ENCODE measurements around the gene KRTAP26-1. TPM values are rescaled to one million over a fixed set of nuclear protein-coding genes. Genes with fewer than 3 reads are reported as not detected.
A peak's percentile ranks its signal among the peaks of the same experiment; 100 is the strongest.

The KRTAP26-1 gene
- total RNA-seq, result not detected
- not detected for polyA plus RNA-seq
- long read RNA-seq, donor 1, result 0 reads
- long read RNA-seq, donor 2, result 0 reads
- long read RNA-seq, donor 3, result 0 reads
- long read RNA-seq, donor 4, result 0 reads

GRCh38 chr21:30320215-30320614 is at the start of gene KRTAP26-1:
Gene KRTAP26-1 (minus strand): TSS chr21:30320315. CDS start chr21:30320035, 280 bp downstream.
- Histone ChIP-seq H3K9me3 (ENCODE audit: control insufficient read depth, low read length) (no peaks in the 10 kb centered on the region), H3K4me3 (ENCODE audit: low read length) (no peak within 1 kb of the TSS), H3K27ac (ENCODE audit: low read length) (no peak within 1 kb of the TSS), H3K27me3 (ENCODE audit: control insufficient read depth, insufficient read depth) (no peaks in the 10 kb centered on the region), H3K4me1 (ENCODE audit: control insufficient read depth, insufficient read depth, low read length) (no peaks in the 10 kb centered on the region)
- no peak for DNase-seq
- no peak for ATAC-seq
- intact Hi-C loops (cut with DNase I), result no loop called here
- WGBS, result 85% methylated on average over 2 of the region's 2 CpGs

- no peak overlapping the region for H3K27ac ChIP-seq (ENCODE audit: low read length)
- no peak overlapping the region for H3K4me3 ChIP-seq (ENCODE audit: low read length)
- DNase-seq (no peak), ATAC-seq (no peak)
- 49% methylated on average over 3 of the region's 3 CpGs for WGBS
- H3K9me3 ChIP-seq (ENCODE audit: control insufficient read depth, low read length), result no peaks in the 10 kb centered on the region
- no peaks in the 10 kb centered on the region for H3K4me1 ChIP-seq (ENCODE audit: control insufficient read depth, insufficient read depth, low read length)
- H3K27me3 ChIP-seq (ENCODE audit: control insufficient read depth, insufficient read depth), result no peaks in the 10 kb centered on the region
- intact Hi-C loops (cut with DNase I), result loop anchor here in 1 of 4 donors (5.0 kb wide), 1 partner anchor 66 kb away; no protein-coding TSS in a partner anchor
Observed at GRCh38 chr21:30355906-30356305, 35.8 kb upstream of the KRTAP26-1 start.

- WGBS, result 71% methylated on average over 1 of the region's 1 CpG
- H3K27ac ChIP-seq (ENCODE audit: low read length), result no peak overlapping the region
- no peaks in the 10 kb centered on the region for H3K9me3 ChIP-seq (ENCODE audit: control insufficient read depth, low read length)
- ATAC-seq (no peak), DNase-seq (no peak)
- intact Hi-C loops (cut with DNase I), result loop anchor here in 1 of 4 donors (5.0 kb wide), 1 partner anchor 68 kb away; no protein-coding TSS in a partner anchor
- H3K27me3 ChIP-seq (ENCODE audit: control insufficient read depth, insufficient read depth), result no peaks in the 10 kb centered on the region
- H3K4me1 ChIP-seq (ENCODE audit: control insufficient read depth, insufficient read depth, low read length), result no peaks in the 10 kb centered on the region
- H3K4me3 ChIP-seq (ENCODE audit: low read length), result no peak overlapping the region
Observed at GRCh38 chr21:30354308-30355005, 34.3 kb upstream of the KRTAP26-1 start.

GRCh38 chr21:30351534-30351933 is 31.4 kb upstream of the KRTAP26-1 start:
- intact Hi-C loops (cut with DNase I), result no loop called here
- no peaks in the 10 kb centered on the region for H3K27me3 ChIP-seq (ENCODE audit: control insufficient read depth, insufficient read depth)

GRCh38 chr21:30349572-30349971 is 29.5 kb upstream of the KRTAP26-1 start:
- 29% methylated on average over 3 of the region's 3 CpGs for WGBS
- Histone ChIP-seq H3K27me3 (ENCODE audit: control insufficient read depth, insufficient read depth) (no peaks in the 10 kb centered on the region), H3K4me1 (ENCODE audit: control insufficient read depth, insufficient read depth, low read length) (no peaks in the 10 kb centered on the region), H3K4me3 (ENCODE audit: low read length) (no peak overlapping the region), H3K27ac (ENCODE audit: low read length) (no peak overlapping the region), H3K9me3 (ENCODE audit: control insufficient read depth, low read length) (no peaks in the 10 kb centered on the region)
- intact Hi-C loops (cut with DNase I), result loop anchor here in 3 of 4 donors (10.0 kb wide), 3 partner anchors 85 to 735 kb away; partner anchors contain the start of gene KRTAP13-4 (in 1 of the 3)
- ATAC-seq (no peak), DNase-seq (no peak)

More at GRCh38 chr21:30351534-30351933, 31.4 kb upstream of the KRTAP26-1 start:
- ATAC-seq (no peak), DNase-seq (no peak)
- no peak overlapping the region for H3K4me3 ChIP-seq (ENCODE audit: low read length)
- no peak overlapping the region for H3K27ac ChIP-seq (ENCODE audit: low read length)
- 94% methylated on average over 1 of the region's 1 CpG for WGBS
- H3K9me3 ChIP-seq (ENCODE audit: control insufficient read depth, low read length), result no peaks in the 10 kb centered on the region
- no peaks in the 10 kb centered on the region for H3K4me1 ChIP-seq (ENCODE audit: control insufficient read depth, insufficient read depth, low read length)

GRCh38 chr21:30348506-30348905 is 28.4 kb upstream of the KRTAP26-1 start, which contains the start of gene KRTAP23-1:
Gene KRTAP23-1 (minus strand): TSS chr21:30348606. CDS start chr21:30348606, 0 bp downstream.
- no peak within 1 kb of the TSS for H3K4me3 ChIP-seq (ENCODE audit: low read length)
- WGBS, result 89% methylated on average over 4 of the region's 4 CpGs
- intact Hi-C loops (cut with DNase I), result loop anchor here in 3 of 4 donors (10.0 kb wide), 3 partner anchors 86 to 736 kb away; partner anchors contain the start of gene KRTAP13-4 (in 1 of the 3)
- H3K4me1 ChIP-seq (ENCODE audit: control insufficient read depth, insufficient read depth, low read length), result no peaks in the 10 kb centered on the region
- ATAC-seq, result no peak
- no peak within 1 kb of the TSS for H3K27ac ChIP-seq (ENCODE audit: low read length)
- H3K27me3 ChIP-seq (ENCODE audit: control insufficient read depth, insufficient read depth), result no peaks in the 10 kb centered on the region
- DNase-seq, result no peak
- H3K9me3 ChIP-seq (ENCODE audit: control insufficient read depth, low read length), result no peaks in the 10 kb centered on the region

- WGBS, result 75% methylated on average over 2 of the region's 2 CpGs
Observed at GRCh38 chr21:30345014-30345413, 24.9 kb upstream of the KRTAP26-1 start.

GRCh38 chr21:30340714-30341573 is 20.8 kb upstream of the KRTAP26-1 start:
- WGBS, result 89% methylated on average over 2 of the region's 2 CpGs
- intact Hi-C loops (cut with DNase I), result loop anchor here in 3 of 4 donors (10.0 kb wide), 3 partner anchors 94 to 744 kb away; partner anchors contain the start of gene KRTAP13-4 (in 1 of the 3)
- H3K27ac ChIP-seq (ENCODE audit: low read length), result no peak overlapping the region
- DNase-seq (peak in 1 of 3 donors; percentile 64), ATAC-seq (no peak)
- no peaks in the 10 kb centered on the region for H3K9me3 ChIP-seq (ENCODE audit: control insufficient read depth, low read length)
- no peak overlapping the region for H3K4me3 ChIP-seq (ENCODE audit: low read length)
- H3K27me3 ChIP-seq (ENCODE audit: control insufficient read depth, insufficient read depth), result no peaks in the 10 kb centered on the region
- H3K4me1 ChIP-seq (ENCODE audit: control insufficient read depth, insufficient read depth, low read length), result no peaks in the 10 kb centered on the region

More at GRCh38 chr21:30345014-30345413, 24.9 kb upstream of the KRTAP26-1 start:
- Histone ChIP-seq H3K4me1 (ENCODE audit: control insufficient read depth, insufficient read depth, low read length) (no peaks in the 10 kb centered on the region), H3K4me3 (ENCODE audit: low read length) (no peak overlapping the region), H3K27me3 (ENCODE audit: control insufficient read depth, insufficient read depth) (no peaks in the 10 kb centered on the region), H3K9me3 (ENCODE audit: control insufficient read depth, low read length) (no peaks in the 10 kb centered on the region), H3K27ac (ENCODE audit: low read length) (no peak overlapping the region)
- intact Hi-C loops (cut with DNase I), result loop anchor here in 3 of 4 donors (10.0 kb wide), 3 partner anchors 90 to 740 kb away; partner anchors contain the start of gene KRTAP13-4 (in 1 of the 3)
- ATAC-seq, result no peak
- no peak for DNase-seq

GRCh38 chr21:30338717-30339116 is 18.6 kb upstream of the KRTAP26-1 start:
- H3K4me3 ChIP-seq (ENCODE audit: low read length), result no peak overlapping the region
- WGBS, result 92% methylated on average over 4 of the region's 4 CpGs
- no peaks in the 10 kb centered on the region for H3K27me3 ChIP-seq (ENCODE audit: control insufficient read depth, insufficient read depth)
- intact Hi-C loops (cut with DNase I), result loop anchor here in 2 of 4 donors (10.0 kb wide), 2 partner anchors 96 to 746 kb away; partner anchors contain the start of gene KRTAP13-4 (in 1 of the 2)
- DNase-seq, result no peak
- peaks cover 2% of the 10 kb centered on the region for H3K4me1 ChIP-seq (ENCODE audit: control insufficient read depth, insufficient read depth, low read length)
- H3K9me3 ChIP-seq (ENCODE audit: control insufficient read depth, low read length), result no peaks in the 10 kb centered on the region
- ATAC-seq, result no peak
- no peak overlapping the region for H3K27ac ChIP-seq (ENCODE audit: low read length)

GRCh38 chr21:30337772-30338171 is 17.7 kb upstream of the KRTAP26-1 start:
- no peak overlapping the region for H3K4me3 ChIP-seq (ENCODE audit: low read length)
- DNase-seq (no peak), ATAC-seq (no peak)
- intact Hi-C loops (cut with DNase I), result loop anchor here in 2 of 4 donors (10.0 kb wide), 2 partner anchors 97 to 747 kb away; partner anchors contain the start of gene KRTAP13-4 (in 1 of the 2)
- no peak overlapping the region for H3K27ac ChIP-seq (ENCODE audit: low read length)
- H3K27me3 ChIP-seq (ENCODE audit: control insufficient read depth, insufficient read depth), result no peaks in the 10 kb centered on the region
- peaks cover 2% of the 10 kb centered on the region for H3K4me1 ChIP-seq (ENCODE audit: control insufficient read depth, insufficient read depth, low read length)
- H3K9me3 ChIP-seq (ENCODE audit: control insufficient read depth, low read length), result no peaks in the 10 kb centered on the region

All from right cardiac atrium (tissue), 5 donors.